H9 (cell line): ENCODE measurements around the gene TCF7L2. TPM values are rescaled to one million over a fixed set of nuclear protein-coding genes. Genes with fewer than 3 reads are reported as not detected.

Source experiments
- DNase-seq: peaks from one replicate; pipeline ENCODE4 v3.0.0-alpha.2; 2017
- H2AFZ ChIP-seq: one replicate; pipeline ENCODE4 v1.6.1; 2013; ENCODE audit warnings: mild to moderate bottlenecking, low read length, control low read depth, moderate library complexity
- H2AK5ac ChIP-seq: 2 replicates; pipeline ENCODE4 v1.6.1; 2013; ENCODE audit warnings: low read length, control low read depth, mixed read lengths; ENCODE audit not compliant: insufficient read length
- H2BK120ac ChIP-seq: one replicate; pipeline ENCODE4 v1.6.1; 2013; ENCODE audit warnings: low read depth, mild to moderate bottlenecking, low read length, control low read depth, inconsistent platforms; ENCODE audit not compliant: poor library complexity, severe bottlenecking
- H2BK12ac ChIP-seq: 2 replicates; pipeline ENCODE4 v1.6.1; 2013; ENCODE audit warnings: low read length, control low read depth, mixed read lengths, low read depth; ENCODE audit not compliant: insufficient read length
- H2BK15ac ChIP-seq: 2 replicates; pipeline ENCODE4 v1.6.1; 2013; ENCODE audit warnings: low read depth, low read length, control low read depth
- H2BK20ac ChIP-seq: one replicate; pipeline ENCODE4 v1.6.1; 2013; ENCODE audit warnings: low read depth, mild to moderate bottlenecking, low read length, control low read depth, inconsistent platforms; ENCODE audit not compliant: poor library complexity, severe bottlenecking
- H2BK5ac ChIP-seq: 2 replicates; pipeline ENCODE4 v1.6.1; 2013; ENCODE audit warnings: low read length, control low read depth, mixed read lengths; ENCODE audit not compliant: insufficient read length
- H3K14ac ChIP-seq: 2 replicates; pipeline ENCODE4 v1.6.1; 2013; ENCODE audit warnings: low read length, control low read depth; ENCODE audit not compliant: insufficient read depth
- H3K18ac ChIP-seq: 2 replicates; pipeline ENCODE4 v1.6.1; 2013; ENCODE audit warnings: low read depth, mild to moderate bottlenecking, mixed read lengths, low read length, control low read depth; ENCODE audit not compliant: insufficient read length
- H3K23ac ChIP-seq: 2 replicates; pipeline ENCODE4 v1.6.1; 2013; ENCODE audit warnings: low read length, control low read depth, mixed read lengths, low read depth; ENCODE audit not compliant: insufficient read length
- H3K23me2 ChIP-seq: 2 replicates; pipeline ENCODE4 v1.6.1; 2013; ENCODE audit warnings: low read depth, mild to moderate bottlenecking, mixed read lengths, low read length, control low read depth; ENCODE audit not compliant: insufficient read length, poor library complexity, severe bottlenecking
- H3K27ac ChIP-seq: 2 replicates; pipeline ENCODE4 v1.5.1; 2013; ENCODE audit warnings: low read length, control low read depth, mixed read lengths, low read depth; ENCODE audit not compliant: insufficient read length
- H3K27me3 ChIP-seq: 2 replicates; pipeline ENCODE4 v1.6.1; 2013; ENCODE audit warnings: low read length, control low read depth, inconsistent platforms; ENCODE audit not compliant: insufficient read depth
- H3K4ac ChIP-seq: 2 replicates; pipeline ENCODE4 v1.6.1; 2013; ENCODE audit warnings: low read depth, mild to moderate bottlenecking, control low read depth, inconsistent platforms, low read length, moderate library complexity
- H3K4me1 ChIP-seq: 2 replicates; pipeline ENCODE4 v1.6.1; 2013; ENCODE audit warnings: low read length, control low read depth, inconsistent platforms; ENCODE audit not compliant: insufficient read depth
- H3K4me2 ChIP-seq: 2 replicates; pipeline ENCODE4 v1.6.1; 2013; ENCODE audit warnings: low read length, control low read depth, mixed read lengths; ENCODE audit not compliant: insufficient read length, insufficient read depth
- H3K56ac ChIP-seq: 2 replicates; pipeline ENCODE4 v1.6.1; 2013; ENCODE audit warnings: low read depth, mild to moderate bottlenecking, mixed read lengths, low read length, control low read depth; ENCODE audit not compliant: insufficient read length
- H3K79me1 ChIP-seq: 2 replicates; pipeline ENCODE4 v1.6.1; 2013; ENCODE audit warnings: low read depth, mild to moderate bottlenecking, moderate library complexity, low read length, control low read depth, inconsistent platforms; ENCODE audit not compliant: insufficient read depth, poor library complexity, severe bottlenecking
- H3K79me2 ChIP-seq: 2 replicates; pipeline ENCODE4 v1.6.1; 2013; ENCODE audit warnings: low read length, control low read depth, inconsistent platforms; ENCODE audit not compliant: insufficient read depth
- H3K9ac ChIP-seq: 2 replicates; pipeline ENCODE4 v1.6.1; 2013; ENCODE audit warnings: low read length, control low read depth, mixed read lengths; ENCODE audit not compliant: insufficient read length; ENCODE audit errors: extremely low read depth
- H3K9me3 ChIP-seq: one replicate; pipeline ENCODE4 v1.6.1; 2013; ENCODE audit warnings: low read depth, low read length, inconsistent platforms; ENCODE audit not compliant: control insufficient read depth
- H3T11ph ChIP-seq: one replicate; pipeline ENCODE4 v1.6.1; 2013; ENCODE audit warnings: mild to moderate bottlenecking, low read length, control low read depth, inconsistent platforms
- H4K20me1 ChIP-seq: one replicate; pipeline ENCODE4 v1.6.1; 2013; ENCODE audit not compliant: control insufficient read depth, insufficient read length, insufficient read depth
- H4K5ac ChIP-seq: 2 replicates; pipeline ENCODE4 v1.6.1; 2013; ENCODE audit warnings: low read depth, mild to moderate bottlenecking, mixed read lengths, low read length, control low read depth; ENCODE audit not compliant: insufficient read length
- H4K8ac ChIP-seq: replicated peaks from 2 replicates; pipeline ENCODE4 v1.6.1; 2013; ENCODE audit warnings: low read length, control low read depth, mixed read lengths, low read depth; ENCODE audit not compliant: insufficient read length
- H4K91ac ChIP-seq: 2 replicates; pipeline ENCODE4 v1.6.1; 2013; ENCODE audit warnings: low read depth, mild to moderate bottlenecking, moderate library complexity, mixed read lengths, low read length, control low read depth; ENCODE audit not compliant: insufficient read length
- H3K27ac Mint-ChIP-seq, 3 experiments: 2 replicates in 2 of 3; 3 replicates in 1 of 3; pipeline ENCODE4 v1.8.0; 2020 to 2021; ENCODE audit warnings: mixed read lengths in 3 of 3, mild to moderate bottlenecking in 1 of 3, moderate library complexity in 1 of 3
- H3K27me3 Mint-ChIP-seq: 2 replicates; pipeline ENCODE4 v1.8.0; 2021; ENCODE audit warnings: low read depth, mild to moderate bottlenecking, moderate library complexity, mixed read lengths
- H3K36me3 Mint-ChIP-seq, 3 experiments: 2 replicates in 2 of 3; 3 replicates in 1 of 3; pipeline ENCODE4 v1.8.0; 2020 to 2021; ENCODE audit warnings: low read depth in 3 of 3, mixed read lengths in 3 of 3; ENCODE audit not compliant: insufficient read depth in 1 of 3
- H3K4me1 Mint-ChIP-seq, 2 experiments: 2 replicates each; pipeline ENCODE4 v1.8.0; 2020; ENCODE audit warnings: mixed read lengths in 2 of 2
- H3K4me3 Mint-ChIP-seq, 2 experiments: 2 replicates in 1 of 2; 3 replicates in 1 of 2; pipeline ENCODE4 v1.8.0; 2020 to 2021; ENCODE audit warnings: mild to moderate bottlenecking in 2 of 2, mixed read lengths in 2 of 2, moderate library complexity in 1 of 2
- H3K9me3 Mint-ChIP-seq, 2 experiments: 2 replicates in 1 of 2; 3 replicates in 1 of 2; pipeline ENCODE4 v1.8.0; 2020; ENCODE audit warnings: mild to moderate bottlenecking in 2 of 2, mixed read lengths in 2 of 2, moderate library complexity in 1 of 2
- CTCF ChIP-seq: fragments of 200-600 bp; sonication (generic); conservative IDR thresholded peaks from 3 replicates; pipeline ENCODE4 v1.8.0; 2021; ENCODE audit warnings: antibody characterized with exemption, mild to moderate bottlenecking
- WGBS: extraction: QIAGEN DNeasy Blood & Tissue Kit; methylation state at CpG from one replicate; pipeline ENCODE4 v1.1.7; 2013; ENCODE audit warnings: missing lambda C conversion rate, low lambda C conversion rate, mixed read lengths; ENCODE audit not compliant: insufficient read length; ENCODE audit errors: extremely low coverage; 5-methylcytosine and 5-hydroxymethylcytosine counted together
- total RNA-seq: library from RNA; stranded (reverse); gene quantifications from 2 replicates; pipeline ENCODE4 v1.2.1, GENCODE V29; 2021

The TCF7L2 gene
- total RNA-seq, 1 experiment from 2014 or later: 71.1 TPM

- peaks cover 57% of the 10 kb centered on the region; the same call in 1 of the 2 replicates for H3K79me2 ChIP-seq
- H3K4me1 Mint-ChIP-seq: peaks cover 58 to 67% of the 10 kb centered on the region in 2 experiments
- WGBS: no CpG with 5 or more reads among the region's 12 CpGs
Observed at GRCh38 chr10:113019692-113020474, 69.8 kb downstream of the TCF7L2 start.

More at GRCh38 chr10:113019692-113020474, 69.8 kb downstream of the TCF7L2 start:
- no peak overlapping the region for H2BK20ac ChIP-seq
- H3K56ac ChIP-seq: no peak overlapping the region
- H3K27me3 ChIP-seq: no peaks in the 10 kb centered on the region
- no peak for DNase-seq
- H3K4ac ChIP-seq: no peak overlapping the region
- Mint-ChIP-seq H3K4me3 (no peak overlapping the region), H3K36me3 (peaks cover 0 to 30% (median 16%) of the 10 kb centered on the region in 3 experiments; a peak in 6 of 7 replicates), H3K27ac (peak overlapping the region in 2 of 3 experiments; percentile 14 to 69; a peak in 5 of 7 replicates), H3K27me3 (no peaks in the 10 kb centered on the region), H3K9me3 (no peaks in the 10 kb centered on the region)
- H3K23me2 ChIP-seq: no peaks in the 10 kb centered on the region
- no peak overlapping the region for H4K5ac ChIP-seq
- no peak overlapping the region for H4K8ac ChIP-seq
- no peak for TF ChIP-seq CTCF
- no peaks in the 10 kb centered on the region for H3K9me3 ChIP-seq
- no peak overlapping the region for H3K9ac ChIP-seq
- no peak overlapping the region for H4K91ac ChIP-seq
- no peak overlapping the region for H3K4me2 ChIP-seq
- H3K27ac ChIP-seq: no peak overlapping the region
- H3T11ph ChIP-seq: no peak overlapping the region
- no peak overlapping the region for H2BK15ac ChIP-seq
- peaks cover 12% of the 10 kb centered on the region; the same call in 1 of the 2 replicates for H3K4me1 ChIP-seq
- no peak overlapping the region for H3K14ac ChIP-seq
- H2BK120ac ChIP-seq: no peak overlapping the region
- peaks cover 24% of the 10 kb centered on the region for H3K79me1 ChIP-seq
- no peak overlapping the region for H2AFZ ChIP-seq
- no peak overlapping the region for H3K23ac ChIP-seq
- H2AK5ac ChIP-seq: no peak overlapping the region
- no peaks in the 10 kb centered on the region for H4K20me1 ChIP-seq
- H2BK12ac ChIP-seq: no peak overlapping the region
- H2BK5ac ChIP-seq: no peak overlapping the region
- no peak overlapping the region for H3K18ac ChIP-seq
